MCF 10A (cell line): Measurements from ENCODE around the gene ERAS. TPM values are rescaled to one million over a fixed set of nuclear protein-coding genes. Genes with fewer than 3 reads are reported as not detected.

Experiments used
- BruUV-seq: library from RNA; stranded (reverse); fragments of 400-500 nt; replicated peaks from 2 replicates; lab custom pipeline; 2021; lab: Mats Ljungman, UMichigan
- CTCF ChIA-PET: fragments of 300-600 bp; sonication (Branson Sonifier 250); formaldehyde crosslinking; extraction: SDS; loops from one replicate; lab custom pipeline; 2021; ENCODE audit warnings: antibody characterized with exemption, inconsistent platforms; lab: Yijun Ruan, JAX
- POLR2A ChIA-PET: fragments of 300-600, 350-650 bp; sonication (Branson Sonifier 250); formaldehyde crosslinking; extraction: SDS; loops from one replicate; lab custom pipeline; 2020; ENCODE audit warnings: antibody characterized with exemption, inconsistent platforms; lab: Yijun Ruan, JAX
- DNase-seq: peaks from one replicate; pipeline ENCODE4 v3.0.0-alpha.2; 2018; ENCODE audit not compliant: unreplicated experiment
- H3K27ac Mint-ChIP-seq: one replicate; pipeline ENCODE4 v1.8.0; 2022; ENCODE audit warnings: mild to moderate bottlenecking, low read depth, mixed read lengths; ENCODE audit not compliant: unreplicated experiment
- H3K27me3 Mint-ChIP-seq: one replicate; pipeline ENCODE4 v1.8.0; 2022; ENCODE audit warnings: mixed read lengths; ENCODE audit not compliant: insufficient read depth, unreplicated experiment
- H3K36me3 Mint-ChIP-seq: one replicate; pipeline ENCODE4 v1.8.0; 2022; ENCODE audit warnings: mild to moderate bottlenecking, moderate library complexity, mixed read lengths; ENCODE audit not compliant: insufficient read depth, unreplicated experiment
- H3K4me1 Mint-ChIP-seq: one replicate; pipeline ENCODE4 v1.8.0; 2022; ENCODE audit warnings: mixed read lengths; ENCODE audit not compliant: insufficient read depth, unreplicated experiment
- H3K4me3 Mint-ChIP-seq: one replicate; pipeline ENCODE4 v1.8.0; 2022; ENCODE audit warnings: mild to moderate bottlenecking, moderate library complexity, mixed read lengths; ENCODE audit not compliant: unreplicated experiment
- H3K9me3 Mint-ChIP-seq: one replicate; pipeline ENCODE4 v1.8.0; 2022; ENCODE audit warnings: mixed read lengths; ENCODE audit not compliant: unreplicated experiment
- CTCF ChIP-seq: fragments of 200-600 bp; IDR thresholded peaks from one replicate; pipeline ENCODE4 v1.8.0; 2022; ENCODE audit warnings: antibody characterized with exemption, mild to moderate bottlenecking; ENCODE audit not compliant: unreplicated experiment
- intact Hi-C: fragments of 100-400 bp; cut with micrococcal nuclease; formaldehyde crosslinking; loops from 2 replicates; pipeline ENCODE4 v1.14.1; 2022
- total RNA-seq: library from RNA; stranded (reverse); gene quantifications from 2 replicates; pipeline ENCODE4 v1.2.3, GENCODE V29; 2022

Gene ERAS
- total RNA-seq, 1 experiment from 2014 or later = not detected

DNA sequence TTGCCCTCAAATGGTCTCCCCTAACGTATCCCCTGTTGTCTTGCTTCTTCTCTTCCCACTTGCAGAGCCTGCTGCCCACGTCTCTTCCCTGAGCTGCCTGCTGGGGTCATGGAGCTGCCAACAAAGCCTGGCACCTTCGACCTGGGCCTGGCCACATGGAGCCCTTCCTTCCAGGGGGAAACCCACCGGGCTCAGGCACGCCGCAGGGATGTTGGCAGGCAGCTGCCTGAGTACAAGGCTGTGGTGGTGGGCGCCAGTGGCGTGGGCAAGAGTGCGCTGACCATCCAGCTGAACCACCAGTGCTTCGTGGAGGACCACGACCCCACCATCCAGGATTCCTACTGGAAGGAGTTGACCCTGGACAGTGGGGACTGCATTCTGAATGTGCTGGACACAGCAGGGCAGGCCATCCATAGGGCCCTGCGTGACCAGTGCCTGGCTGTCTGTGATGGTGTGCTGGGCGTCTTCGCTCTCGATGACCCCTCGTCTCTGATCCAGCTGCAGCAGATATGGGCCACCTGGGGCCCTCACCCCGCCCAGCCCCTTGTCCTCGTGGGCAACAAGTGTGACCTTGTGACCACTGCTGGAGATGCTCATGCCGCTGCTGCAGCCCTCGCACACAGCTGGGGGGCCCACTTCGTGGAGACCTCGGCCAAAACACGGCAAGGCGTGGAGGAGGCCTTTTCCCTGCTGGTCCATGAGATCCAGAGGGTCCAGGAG is 2.9 kb downstream of the ERAS start:
- no peak for DNase-seq
- Mint-ChIP-seq H3K4me1 (peaks cover under 1% of the 10 kb centered on the region), H3K27me3 (no peaks in the 10 kb centered on the region), H3K27ac (no peak overlapping the region), H3K36me3 (peaks cover 6% of the 10 kb centered on the region), H3K9me3 (no peaks in the 10 kb centered on the region), H3K4me3 (no peak overlapping the region)
- ChIA-PET CTCF (interaction anchor here (0.7 kb wide), 1 partner anchor 66 kb away, joined by 3 read pairs; no protein-coding TSS in a partner anchor), POLR2A (no interaction called here)
- intact Hi-C loops = no loop called here
- BruUV-seq = no TSS peak
- TF ChIP-seq CTCF = no peak

- BruUV-seq = no TSS peak
- POLR2A ChIA-PET = no interaction called here
- no peak overlapping the region for H3K4me3 Mint-ChIP-seq
- H3K27me3 Mint-ChIP-seq = no peaks in the 10 kb centered on the region
- TF ChIP-seq CTCF = no peak
- H3K4me1 Mint-ChIP-seq = peaks cover 8% of the 10 kb centered on the region
- no peak for DNase-seq
- CTCF ChIA-PET = interaction anchor here (0.6 kb wide), 1 partner anchor 9 kb away, joined by 3 read pairs; no protein-coding TSS in a partner anchor
- intact Hi-C loops = no loop called here
- peaks cover 3% of the 10 kb centered on the region for H3K9me3 Mint-ChIP-seq
- H3K36me3 Mint-ChIP-seq = no peaks in the 10 kb centered on the region
- no peak overlapping the region for H3K27ac Mint-ChIP-seq
These were observed 5.0 kb downstream of the ERAS start for GRCh38 chrX:48831136-48831908.

- no peak overlapping the region for H3K27ac Mint-ChIP-seq
- ChIA-PET POLR2A (no interaction called here), CTCF (interaction anchor here (0.6 kb wide), 1 partner anchor 9 kb away, joined by 3 read pairs; no protein-coding TSS in a partner anchor)
- no peaks in the 10 kb centered on the region for H3K27me3 Mint-ChIP-seq
- no peaks in the 10 kb centered on the region for H3K36me3 Mint-ChIP-seq
- no TSS peak for BruUV-seq
- TF ChIP-seq CTCF = no peak
- intact Hi-C loops = no loop called here
- peaks cover 8% of the 10 kb centered on the region for H3K9me3 Mint-ChIP-seq
- no peak overlapping the region for H3K4me3 Mint-ChIP-seq
- no peak for DNase-seq
- peaks cover 8% of the 10 kb centered on the region for H3K4me1 Mint-ChIP-seq
These were observed 5.6 kb downstream of the ERAS start for GRCh38 chrX:48831909-48832291.

- no peak overlapping the region for H3K4me3 Mint-ChIP-seq
- no peak overlapping the region for H3K27ac Mint-ChIP-seq
- intact Hi-C loops = no loop called here
- CTCF ChIA-PET = interaction anchor here (0.6 to 1.4 kb wide), 6 partner anchors 8 to 1191 kb away, joined by 3 to 6 read pairs (median 3); partner anchors contain the start of gene GLOD5
- peaks cover 8% of the 10 kb centered on the region for H3K9me3 Mint-ChIP-seq
- POLR2A ChIA-PET = interaction anchor here (0.7 to 1.4 kb wide), 2 partner anchors 32 to 202 kb away, joined by 4 read pairs; partner anchors contain the start of gene HDAC6
- H3K27me3 Mint-ChIP-seq = no peaks in the 10 kb centered on the region
- TF ChIP-seq CTCF = no peak
- DNase-seq = no peak
- H3K4me1 Mint-ChIP-seq = peaks cover 8% of the 10 kb centered on the region
- H3K36me3 Mint-ChIP-seq = no peaks in the 10 kb centered on the region
- BruUV-seq = no TSS peak
These were observed 7.3 kb downstream of the ERAS start for GRCh38 chrX:48833542-48834138.
